HG03558 (cell line): ENCODE data around the gene CENPVL3.
"Not testable (repeated sequence)": the region's sequence is repeated elsewhere in the genome, so short reads cannot be mapped to it uniquely, and the experiment has no call there.

ENCODE experiments used
- ATAC-seq: cut with Tn5 transposase; IDR thresholded peaks from one replicate; pipeline ENCODE4 v1.9.1; 2021; ENCODE audit warnings: moderate number of reproducible peaks; ENCODE audit not compliant: unreplicated experiment; ENCODE audit errors: extremely low read depth

Gene CENPVL3

DNA sequence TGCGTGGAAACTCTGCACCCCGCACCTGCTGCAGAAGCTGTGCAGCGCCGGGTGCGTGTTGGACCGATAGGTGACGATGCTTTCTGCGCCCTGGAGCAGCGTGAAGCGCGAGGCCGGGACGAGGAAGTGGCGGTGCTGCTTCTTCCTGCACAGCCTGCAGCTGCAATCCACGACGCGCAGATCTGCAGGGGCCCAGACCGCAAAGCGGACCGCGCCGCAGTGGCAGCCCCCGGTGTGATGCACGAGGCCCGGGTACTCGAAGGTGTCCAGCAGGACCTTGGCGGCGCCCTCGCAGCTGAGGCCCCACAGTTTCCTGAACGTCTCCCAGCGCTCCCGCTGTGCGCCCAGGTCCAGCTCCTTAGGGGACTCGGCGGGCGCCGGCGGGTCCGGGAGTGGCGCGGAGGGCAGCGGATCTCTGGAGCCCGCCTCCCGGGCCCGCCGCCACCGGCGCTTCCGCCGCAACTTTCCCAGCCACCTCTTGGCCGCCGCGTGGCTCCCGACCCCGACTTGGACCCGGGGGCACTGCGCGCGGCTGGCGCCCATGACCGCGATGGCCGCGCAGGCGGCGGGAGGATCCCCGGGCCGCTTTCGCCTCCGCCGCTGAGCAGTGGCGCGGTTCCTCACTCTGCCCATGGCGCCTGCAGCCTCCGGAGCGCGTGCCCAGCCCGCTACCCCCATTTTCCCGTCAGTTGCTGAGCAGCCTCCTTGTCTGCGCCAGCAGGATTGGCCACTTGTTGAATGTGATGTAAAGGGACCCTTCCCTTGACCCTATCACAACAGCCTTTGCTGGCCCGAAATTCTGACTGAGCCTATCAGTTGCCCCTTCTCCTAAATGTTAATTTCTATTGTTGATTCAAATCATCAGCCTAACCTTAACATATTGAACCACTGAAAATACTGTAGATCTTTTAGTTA is at the start of gene CENPVL3:
TSS of gene CENPVL3 (minus strand) at position 672 of the 915 bp plus-strand sequence. CDS start at position 633, 39 bp downstream.
- ATAC-seq = not testable (repeated sequence)

- no peak for ATAC-seq
Measured at GRCh38 chrX:51665981-51666380, 47.3 kb upstream of the CENPVL3 start.

- no peak for ATAC-seq
Measured at GRCh38 chrX:51643377-51643776, 24.7 kb upstream of the CENPVL3 start.

DNA sequence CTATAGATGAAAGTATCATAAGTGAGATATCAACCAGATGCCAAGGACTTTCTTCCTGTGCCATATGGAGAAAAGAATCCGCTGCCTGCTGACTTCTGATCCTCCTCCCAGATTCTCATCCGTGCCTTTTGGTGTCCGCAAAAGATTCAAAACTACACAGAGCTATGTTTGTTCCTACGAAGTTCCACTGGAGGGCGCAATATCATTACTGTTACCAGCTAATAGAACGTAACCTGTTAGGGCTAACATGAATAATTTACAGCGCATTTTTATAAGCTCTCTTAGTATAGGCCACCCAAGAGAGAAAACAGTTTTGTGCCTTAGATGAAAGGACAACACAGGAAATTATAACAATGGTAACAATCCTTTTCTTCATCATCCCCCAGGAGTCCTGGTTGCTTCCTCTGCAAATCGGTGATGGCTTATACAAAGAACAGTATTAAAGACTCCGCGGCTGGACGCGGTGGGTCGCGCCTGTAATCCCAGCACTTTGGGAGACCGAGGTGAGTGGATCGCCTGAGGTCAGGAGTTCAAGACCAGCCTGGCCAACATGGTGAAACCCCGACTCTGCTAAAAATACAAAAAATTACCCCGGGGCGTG is 22.8 kb upstream of the CENPVL3 start:
- no peak for ATAC-seq

DNA sequence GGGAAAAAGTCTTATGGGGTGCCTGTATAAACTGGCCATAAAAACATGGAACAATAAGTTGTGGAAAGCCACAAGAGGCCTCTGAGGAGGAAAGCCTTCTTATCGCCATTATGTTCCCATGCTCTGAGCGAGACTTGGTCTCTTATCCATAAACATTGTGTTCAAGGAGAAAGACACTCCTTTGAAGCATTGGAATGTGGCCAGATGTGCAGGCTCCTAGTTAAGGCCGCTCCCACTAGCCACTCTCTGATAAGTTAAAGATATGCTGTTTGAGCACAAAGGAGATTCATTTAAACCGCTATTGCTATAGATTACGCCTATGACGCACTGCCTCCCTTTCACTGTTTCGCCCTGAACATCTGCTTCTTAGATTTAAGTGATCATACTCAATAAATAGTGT is 17.8 kb upstream of the CENPVL3 start:
- not testable (repeated sequence) for ATAC-seq

DNA sequence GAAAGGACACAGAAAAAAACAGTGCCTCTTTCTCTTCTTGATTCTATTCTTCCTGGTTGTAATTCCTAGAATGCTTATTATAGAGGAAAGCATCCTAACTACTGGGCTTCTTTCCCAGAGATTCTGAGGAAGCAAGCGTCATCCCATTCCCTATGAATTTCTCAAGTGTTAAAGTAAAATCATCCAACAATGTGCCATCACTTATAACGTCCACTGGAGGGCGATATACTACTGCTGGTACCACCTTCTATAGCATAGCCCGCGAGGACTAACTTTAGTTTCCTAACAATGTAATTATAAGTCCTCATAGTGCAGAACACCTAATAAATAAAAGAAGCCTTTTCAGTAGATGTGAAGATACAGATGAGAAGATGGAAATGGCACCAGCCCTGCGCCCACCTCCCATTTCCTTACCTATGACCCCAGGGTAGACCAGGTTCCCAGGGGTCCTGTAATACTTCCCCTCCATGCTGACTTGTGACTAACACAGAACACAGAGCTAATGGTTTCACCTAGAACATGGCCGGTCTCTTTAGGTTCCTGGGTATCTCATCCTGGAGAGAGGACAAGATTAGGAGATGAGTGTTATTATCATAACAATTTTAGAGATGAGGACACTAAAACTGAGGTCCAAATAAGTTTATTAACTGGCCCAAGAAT is 4.2 kb downstream of the CENPVL3 start:
- ATAC-seq = no peak

DNA sequence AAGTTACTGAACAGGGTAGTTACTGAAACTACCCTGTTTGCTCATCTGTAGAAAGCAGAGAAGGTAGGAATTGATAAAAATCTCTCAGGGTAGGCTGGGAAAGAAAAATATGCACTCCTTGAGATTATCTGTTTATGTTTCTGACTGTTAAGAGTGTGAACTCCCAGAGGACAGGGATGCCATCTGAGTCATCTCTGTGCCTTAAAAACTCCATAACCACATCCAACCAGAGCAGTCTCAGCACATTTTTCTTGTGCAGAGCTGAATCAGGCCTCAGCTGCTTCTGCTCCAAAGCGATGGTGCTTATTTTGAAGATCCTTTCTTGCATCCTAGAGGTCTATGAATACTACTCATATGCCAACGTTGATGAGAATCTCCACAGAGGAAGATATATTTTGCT is 9.9 kb downstream of the CENPVL3 start:
- ATAC-seq = no peak

DNA sequence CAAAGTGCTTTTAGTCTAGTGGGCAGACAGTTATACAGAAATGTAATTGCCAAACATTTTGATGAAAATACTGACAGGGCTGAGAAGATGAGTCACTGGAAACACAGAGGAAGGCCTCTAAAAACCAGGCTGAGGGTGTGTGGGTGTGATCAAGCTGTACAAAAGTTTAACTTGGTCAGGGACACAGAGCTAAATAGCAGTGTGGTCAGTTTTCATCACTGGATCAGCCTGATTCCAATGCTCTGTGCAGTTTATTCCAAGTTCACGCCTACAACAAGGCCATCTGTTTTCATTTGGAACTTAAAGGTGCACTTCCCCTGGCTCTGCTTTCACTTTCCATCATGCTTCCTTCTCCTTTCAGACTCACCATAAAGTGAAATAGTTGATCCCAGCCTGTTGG is 10.6 kb downstream of the CENPVL3 start:
- ATAC-seq = no peak

- no peak for ATAC-seq
Measured at GRCh38 chrX:51606446-51606845, 12.3 kb downstream of the CENPVL3 start.

GRCh38 chrX:51598899-51599298 is 19.8 kb downstream of the CENPVL3 start:
- ATAC-seq = no peak

GRCh38 chrX:51571874-51572273 is 46.8 kb downstream of the CENPVL3 start:
- ATAC-seq = no peak

GRCh38 chrX:51569561-51569960 is 49.2 kb downstream of the CENPVL3 start:
- no peak for ATAC-seq

GRCh38 chrX:51568586-51568985 is 50.1 kb downstream of the CENPVL3 start:
- ATAC-seq = no peak
